ENCODE measurements around the gene ZNF366.

DNA sequence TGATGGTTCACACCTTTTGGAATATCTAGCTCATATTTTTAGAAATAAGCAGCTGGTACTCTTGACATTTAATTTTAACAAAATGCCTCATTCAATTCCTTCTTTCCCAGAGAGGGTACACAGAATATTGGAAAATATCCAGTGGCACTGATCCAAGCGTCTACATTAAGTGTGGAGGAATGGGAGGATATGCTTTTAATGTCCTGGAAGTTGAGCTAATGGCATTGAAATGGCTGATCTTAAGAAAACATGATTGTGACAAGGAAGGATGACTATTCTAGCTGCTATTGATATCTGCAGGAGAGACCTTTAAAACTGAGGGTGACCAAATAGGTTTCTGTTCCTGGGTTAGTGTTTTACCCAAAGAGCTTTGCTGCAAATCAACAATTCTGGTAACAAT lies 30.0 kb downstream of the ZNF366 start:
- TF ChIP-seq, protein P1, sequence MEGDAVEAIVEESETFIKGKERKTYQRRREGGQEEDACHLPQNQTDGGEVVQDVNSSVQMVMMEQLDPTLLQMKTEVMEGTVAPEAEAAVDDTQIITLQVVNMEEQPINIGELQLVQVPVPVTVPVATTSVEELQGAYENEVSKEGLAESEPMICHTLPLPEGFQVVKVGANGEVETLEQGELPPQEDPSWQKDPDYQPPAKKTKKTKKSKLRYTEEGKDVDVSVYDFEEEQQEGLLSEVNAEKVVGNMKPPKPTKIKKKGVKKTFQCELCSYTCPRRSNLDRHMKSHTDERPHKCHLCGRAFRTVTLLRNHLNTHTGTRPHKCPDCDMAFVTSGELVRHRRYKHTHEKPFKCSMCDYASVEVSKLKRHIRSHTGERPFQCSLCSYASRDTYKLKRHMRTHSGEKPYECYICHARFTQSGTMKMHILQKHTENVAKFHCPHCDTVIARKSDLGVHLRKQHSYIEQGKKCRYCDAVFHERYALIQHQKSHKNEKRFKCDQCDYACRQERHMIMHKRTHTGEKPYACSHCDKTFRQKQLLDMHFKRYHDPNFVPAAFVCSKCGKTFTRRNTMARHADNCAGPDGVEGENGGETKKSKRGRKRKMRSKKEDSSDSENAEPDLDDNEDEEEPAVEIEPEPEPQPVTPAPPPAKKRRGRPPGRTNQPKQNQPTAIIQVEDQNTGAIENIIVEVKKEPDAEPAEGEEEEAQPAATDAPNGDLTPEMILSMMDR (IDR thresholded peaks at IDR 0.05), result no peak
- TF ChIP-seq POLR2A (IDR thresholded peaks at IDR 0.05) (no peak), EP300 (IDR thresholded peaks at IDR 0.05) (no peak), POLR2AphosphoS5 (IDR thresholded peaks at IDR 0.05) (no peak)
